GM23338 (cell line): ENCODE results near the gene SLC16A5. TPM values are rescaled to one million over a fixed set of nuclear protein-coding genes. Genes with fewer than 3 reads are reported as not detected.

Source experiments
- ATAC-seq: fragments of 200-7000 bp; cut with Tn5 transposase; 3 replicates; pipeline ENCODE4 v1.9.1; 2020
- DNase-seq: peaks from one replicate; pipeline ENCODE4 v3.0.0-alpha.2; 2015; ENCODE audit warnings: low spot score
- H2AFZ ChIP-seq: fragments of 200-600 bp; sonication (generic); 2 replicates; pipeline ENCODE4 v1.8.0; 2016; ENCODE audit warnings: antibody characterized with exemption, mild to moderate bottlenecking, moderate library complexity
- H3F3A ChIP-seq: fragments of 200-600 bp; sonication (generic); replicated peaks from 2 replicates; pipeline ENCODE4 v1.8.0; 2017; ENCODE audit warnings: antibody characterized with exemption, mixed run types, low read depth
- H3K27ac ChIP-seq: fragments of 200-600 bp; sonication (generic); 2 replicates; pipeline ENCODE4 v1.6.1; 2016; ENCODE audit warnings: low read depth
- H3K27me3 ChIP-seq: fragments of 200-600 bp; sonication (generic); 2 replicates; pipeline ENCODE4 v1.8.0; 2016; ENCODE audit warnings: mild to moderate bottlenecking, mixed run types, moderate library complexity; ENCODE audit not compliant: insufficient read depth
- H3K36me3 ChIP-seq: fragments of 200-600 bp; sonication (generic); 2 replicates; pipeline ENCODE4 v1.8.0; 2016; ENCODE audit warnings: mild to moderate bottlenecking; ENCODE audit not compliant: insufficient read depth
- H3K4me1 ChIP-seq: fragments of 200-600 bp; sonication (generic); 2 replicates; pipeline ENCODE4 v1.8.0; 2016; ENCODE audit warnings: mild to moderate bottlenecking, moderate library complexity; ENCODE audit not compliant: insufficient read depth
- H3K4me2 ChIP-seq: fragments of 200-600 bp; sonication (generic); 2 replicates; pipeline ENCODE4 v1.7.1; 2017; ENCODE audit warnings: mixed run types
- H3K4me3 ChIP-seq: fragments of 200-600 bp; sonication (generic); 2 replicates; pipeline ENCODE4 v1.6.1; 2016; ENCODE audit warnings: mixed run types
- H3K79me2 ChIP-seq: fragments of 200-600 bp; sonication (generic); replicated peaks from 2 replicates; pipeline ENCODE4 v1.8.0; 2017; ENCODE audit warnings: mild to moderate bottlenecking; ENCODE audit not compliant: insufficient read depth
- H3K9me2 ChIP-seq: fragments of 200-600 bp; sonication (generic); 2 replicates; pipeline ENCODE4 v1.8.0; 2017; ENCODE audit not compliant: insufficient read depth
- H4K20me1 ChIP-seq: fragments of 200-600 bp; sonication (generic); replicated peaks from 2 replicates; pipeline ENCODE4 v1.8.0; 2017; ENCODE audit warnings: mild to moderate bottlenecking; ENCODE audit not compliant: insufficient read depth
- H3K27ac Mint-ChIP-seq: 2 replicates; pipeline ENCODE4 v1.8.0; 2020; ENCODE audit warnings: inconsistent platforms, mild to moderate bottlenecking, moderate library complexity, mixed read lengths
- H3K27me3 Mint-ChIP-seq: 3 replicates; pipeline ENCODE4 v1.8.0; 2022; ENCODE audit warnings: low read depth, mild to moderate bottlenecking, moderate library complexity, mixed read lengths, inconsistent platforms; ENCODE audit not compliant: insufficient read depth, poor library complexity
- H3K36me3 Mint-ChIP-seq: 3 replicates; pipeline ENCODE4 v1.8.0; 2021; ENCODE audit warnings: low read depth, mild to moderate bottlenecking, inconsistent platforms, moderate library complexity, mixed read lengths
- H3K4me1 Mint-ChIP-seq: 3 replicates; pipeline ENCODE4 v1.8.0; 2020; ENCODE audit warnings: mild to moderate bottlenecking, inconsistent platforms, mixed read lengths
- H3K4me3 Mint-ChIP-seq: 3 replicates; pipeline ENCODE4 v1.8.0; 2021; ENCODE audit warnings: moderate library complexity, mild to moderate bottlenecking, inconsistent platforms, mixed read lengths
- H3K9me3 Mint-ChIP-seq: 3 replicates; pipeline ENCODE4 v1.8.0; 2020; ENCODE audit warnings: moderate library complexity, mild to moderate bottlenecking, inconsistent platforms, mixed read lengths
- EZH2phosphoT487 ChIP-seq: fragments of 200-600 bp; sonication (generic); IDR thresholded peaks from one replicate; pipeline ENCODE4 v1.8.1; 2018; ENCODE audit warnings: antibody characterized with exemption; ENCODE audit not compliant: unreplicated experiment
- JUNB ChIP-seq: IDR thresholded peaks from one replicate; pipeline ENCODE4 v1.6.1; 2016; ENCODE audit warnings: antibody characterized with exemption; ENCODE audit not compliant: unreplicated experiment
- NANOG ChIP-seq: IDR thresholded peaks from 2 replicates; pipeline ENCODE4 v1.6.1; 2016; ENCODE audit warnings: antibody characterized with exemption, borderline replicate concordance
- REST ChIP-seq: IDR thresholded peaks from one replicate; pipeline ENCODE4 v1.6.1; 2018; ENCODE audit warnings: antibody characterized with exemption; ENCODE audit not compliant: unreplicated experiment
- STAT1 ChIP-seq: IDR thresholded peaks from one replicate; pipeline ENCODE4 v1.6.1; 2016; ENCODE audit warnings: antibody characterized with exemption; ENCODE audit not compliant: unreplicated experiment
- ZNF114 ChIP-seq: fragments of 250-450 bp; sonication (Bioruptor Pico); IDR thresholded peaks from 2 replicates; pipeline ENCODE4 v1.5.0; 2020; ENCODE audit warnings: mild to moderate bottlenecking, moderate library complexity
- ZNF331 ChIP-seq: fragments of 250-450 bp; sonication (Bioruptor Pico); IDR thresholded peaks from 2 replicates; pipeline ENCODE4 v1.5.0; 2020; ENCODE audit warnings: low read depth, mild to moderate bottlenecking, moderate library complexity
- polyA plus RNA-seq: library from polyadenylated mRNA; unstranded; fragments of >200 nt; fragmentation: Nextera tagmentation; extraction: Ambion mirVana; gene quantifications from 2 replicates; pipeline ENCODE4 v1.2.1, GENCODE V29; 2016
- total RNA-seq: library from RNA; depleted of rRNA; stranded (reverse); fragments of >200 nt; shearing (Covaris generic); gene quantifications from 2 replicates; pipeline ENCODE4 v1.2.3, GENCODE V29; 2014
- TF ChIP-seq, protein P1 (sequence below): fragments of 250-450 bp; sonication (Bioruptor Pico); IDR thresholded peaks from 2 replicates; pipeline ENCODE4 v1.5.0; 2020; ENCODE audit warnings: mild to moderate bottlenecking, moderate library complexity

Gene SLC16A5
- total and polyA plus RNA-seq, 2 experiments from 2014 or later = 7.3 to 40.0 TPM

DNA sequence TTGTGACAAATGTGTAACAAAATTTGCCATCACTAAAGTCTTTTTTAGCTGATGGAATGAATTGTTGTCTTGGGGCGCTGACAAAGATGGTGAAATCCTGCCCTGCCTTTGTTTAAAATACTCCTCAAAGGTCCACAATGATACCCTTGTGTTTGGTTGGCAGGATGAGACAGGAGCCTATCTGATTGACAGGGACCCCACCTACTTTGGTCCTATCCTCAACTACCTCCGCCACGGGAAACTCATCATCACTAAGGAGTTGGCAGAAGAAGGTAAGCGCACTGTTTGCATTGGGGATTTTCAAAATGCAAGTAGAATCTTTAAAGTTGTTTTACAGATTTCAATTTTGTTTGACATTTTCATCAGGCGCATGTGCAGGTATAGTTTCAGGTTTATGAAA is 38.7 kb upstream of the SLC16A5 start:
- Histone ChIP-seq H2AFZ (no peak overlapping the region), H3K4me2 (peak overlapping the region; percentile 100), H3K4me1 (peaks cover 15% of the 10 kb centered on the region), H3K9me2 (no peaks in the 10 kb centered on the region), H3K27me3 (no peaks in the 10 kb centered on the region), H4K20me1 (peaks cover 18% of the 10 kb centered on the region), H3K36me3 (peaks cover 27% of the 10 kb centered on the region), H3F3A (peaks cover 34% of the 10 kb centered on the region), H3K4me3 (peak overlapping the region; percentile 100; the same call in 1 of the 2 replicates), H3K79me2 (peaks cover 47% of the 10 kb centered on the region), H3K27ac (peak overlapping the region; percentile 39; the same call in 1 of the 2 replicates)
- Mint-ChIP-seq H3K27ac (no peak overlapping the region), H3K4me1 (peaks cover 19% of the 10 kb centered on the region), H3K27me3 (peaks cover 13% of the 10 kb centered on the region), H3K4me3 (peak overlapping the region; percentile 97; the same call in 1 of the 3 replicates), H3K9me3 (no peaks in the 10 kb centered on the region), H3K36me3 (peaks cover 57% of the 10 kb centered on the region)
- no peak for ATAC-seq
- TF ChIP-seq NANOG (no peak), ZNF114 (CRISPR knock-in tag) (no peak), STAT1 (no peak), REST (no peak), ZNF331 (no peak), EZH2phosphoT487 (no peak), JUNB (no peak)
- TF ChIP-seq, protein P1, sequence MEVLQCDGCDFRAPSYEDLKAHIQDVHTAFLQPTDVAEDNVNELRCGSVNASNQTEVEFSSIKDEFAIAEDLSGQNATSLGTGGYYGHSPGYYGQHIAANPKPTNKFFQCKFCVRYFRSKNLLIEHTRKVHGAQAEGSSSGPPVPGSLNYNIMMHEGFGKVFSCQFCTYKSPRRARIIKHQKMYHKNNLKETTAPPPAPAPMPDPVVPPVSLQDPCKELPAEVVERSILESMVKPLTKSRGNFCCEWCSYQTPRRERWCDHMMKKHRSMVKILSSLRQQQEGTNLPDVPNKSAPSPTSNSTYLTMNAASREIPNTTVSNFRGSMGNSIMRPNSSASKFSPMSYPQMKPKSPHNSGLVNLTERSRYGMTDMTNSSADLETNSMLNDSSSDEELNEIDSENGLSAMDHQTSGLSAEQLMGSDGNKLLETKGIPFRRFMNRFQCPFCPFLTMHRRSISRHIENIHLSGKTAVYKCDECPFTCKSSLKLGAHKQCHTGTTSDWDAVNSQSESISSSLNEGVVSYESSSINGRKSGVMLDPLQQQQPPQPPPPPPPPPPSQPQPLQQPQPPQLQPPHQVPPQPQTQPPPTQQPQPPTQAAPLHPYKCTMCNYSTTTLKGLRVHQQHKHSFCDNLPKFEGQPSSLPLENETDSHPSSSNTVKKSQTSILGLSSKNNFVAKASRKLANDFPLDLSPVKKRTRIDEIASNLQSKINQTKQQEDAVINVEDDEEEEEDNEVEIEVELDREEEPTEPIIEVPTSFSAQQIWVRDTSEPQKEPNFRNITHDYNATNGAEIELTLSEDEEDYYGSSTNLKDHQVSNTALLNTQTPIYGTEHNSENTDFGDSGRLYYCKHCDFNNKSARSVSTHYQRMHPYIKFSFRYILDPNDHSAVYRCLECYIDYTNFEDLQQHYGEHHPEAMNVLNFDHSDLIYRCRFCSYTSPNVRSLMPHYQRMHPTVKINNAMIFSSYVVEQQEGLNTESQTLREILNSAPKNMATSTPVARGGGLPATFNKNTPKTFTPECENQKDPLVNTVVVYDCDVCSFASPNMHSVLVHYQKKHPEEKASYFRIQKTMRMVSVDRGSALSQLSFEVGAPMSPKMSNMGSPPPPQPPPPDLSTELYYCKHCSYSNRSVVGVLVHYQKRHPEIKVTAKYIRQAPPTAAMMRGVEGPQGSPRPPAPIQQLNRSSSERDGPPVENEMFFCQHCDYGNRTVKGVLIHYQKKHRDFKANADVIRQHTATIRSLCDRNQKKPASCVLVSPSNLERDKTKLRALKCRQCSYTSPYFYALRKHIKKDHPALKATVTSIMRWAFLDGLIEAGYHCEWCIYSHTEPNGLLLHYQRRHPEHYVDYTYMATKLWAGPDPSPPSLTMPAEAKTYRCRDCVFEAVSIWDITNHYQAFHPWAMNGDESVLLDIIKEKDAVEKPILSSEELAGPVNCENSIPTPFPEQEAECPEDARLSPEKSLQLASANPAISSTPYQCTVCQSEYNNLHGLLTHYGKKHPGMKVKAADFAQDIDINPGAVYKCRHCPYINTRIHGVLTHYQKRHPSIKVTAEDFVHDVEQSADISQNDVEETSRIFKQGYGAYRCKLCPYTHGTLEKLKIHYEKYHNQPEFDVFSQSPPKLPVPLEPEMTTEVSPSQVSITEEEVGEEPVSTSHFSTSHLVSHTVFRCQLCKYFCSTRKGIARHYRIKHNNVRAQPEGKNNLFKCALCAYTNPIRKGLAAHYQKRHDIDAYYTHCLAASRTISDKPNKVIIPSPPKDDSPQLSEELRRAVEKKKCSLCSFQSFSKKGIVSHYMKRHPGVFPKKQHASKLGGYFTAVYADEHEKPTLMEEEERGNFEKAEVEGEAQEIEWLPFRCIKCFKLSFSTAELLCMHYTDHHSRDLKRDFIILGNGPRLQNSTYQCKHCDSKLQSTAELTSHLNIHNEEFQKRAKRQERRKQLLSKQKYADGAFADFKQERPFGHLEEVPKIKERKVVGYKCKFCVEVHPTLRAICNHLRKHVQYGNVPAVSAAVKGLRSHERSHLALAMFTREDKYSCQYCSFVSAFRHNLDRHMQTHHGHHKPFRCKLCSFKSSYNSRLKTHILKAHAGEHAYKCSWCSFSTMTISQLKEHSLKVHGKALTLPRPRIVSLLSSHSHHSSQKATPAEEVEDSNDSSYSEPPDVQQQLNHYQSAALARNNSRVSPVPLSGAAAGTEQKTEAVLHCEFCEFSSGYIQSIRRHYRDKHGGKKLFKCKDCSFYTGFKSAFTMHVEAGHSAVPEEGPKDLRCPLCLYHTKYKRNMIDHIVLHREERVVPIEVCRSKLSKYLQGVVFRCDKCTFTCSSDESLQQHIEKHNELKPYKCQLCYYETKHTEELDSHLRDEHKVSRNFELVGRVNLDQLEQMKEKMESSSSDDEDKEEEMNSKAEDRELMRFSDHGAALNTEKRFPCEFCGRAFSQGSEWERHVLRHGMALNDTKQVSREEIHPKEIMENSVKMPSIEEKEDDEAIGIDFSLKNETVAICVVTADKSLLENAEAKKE = no peak
- DNase-seq = no peak
